DMS53 treated with DMSO at 0.1 percent for 48 hours (cell line): ENCODE measurements around the gene AMOTL2.

Experiments
- DNase-seq: peaks from one replicate; lab custom pipeline; 2025; ENCODE audit not compliant: unreplicated experiment; lab: John Stamatoyannopoulos, UW

The AMOTL2 gene

DNA sequence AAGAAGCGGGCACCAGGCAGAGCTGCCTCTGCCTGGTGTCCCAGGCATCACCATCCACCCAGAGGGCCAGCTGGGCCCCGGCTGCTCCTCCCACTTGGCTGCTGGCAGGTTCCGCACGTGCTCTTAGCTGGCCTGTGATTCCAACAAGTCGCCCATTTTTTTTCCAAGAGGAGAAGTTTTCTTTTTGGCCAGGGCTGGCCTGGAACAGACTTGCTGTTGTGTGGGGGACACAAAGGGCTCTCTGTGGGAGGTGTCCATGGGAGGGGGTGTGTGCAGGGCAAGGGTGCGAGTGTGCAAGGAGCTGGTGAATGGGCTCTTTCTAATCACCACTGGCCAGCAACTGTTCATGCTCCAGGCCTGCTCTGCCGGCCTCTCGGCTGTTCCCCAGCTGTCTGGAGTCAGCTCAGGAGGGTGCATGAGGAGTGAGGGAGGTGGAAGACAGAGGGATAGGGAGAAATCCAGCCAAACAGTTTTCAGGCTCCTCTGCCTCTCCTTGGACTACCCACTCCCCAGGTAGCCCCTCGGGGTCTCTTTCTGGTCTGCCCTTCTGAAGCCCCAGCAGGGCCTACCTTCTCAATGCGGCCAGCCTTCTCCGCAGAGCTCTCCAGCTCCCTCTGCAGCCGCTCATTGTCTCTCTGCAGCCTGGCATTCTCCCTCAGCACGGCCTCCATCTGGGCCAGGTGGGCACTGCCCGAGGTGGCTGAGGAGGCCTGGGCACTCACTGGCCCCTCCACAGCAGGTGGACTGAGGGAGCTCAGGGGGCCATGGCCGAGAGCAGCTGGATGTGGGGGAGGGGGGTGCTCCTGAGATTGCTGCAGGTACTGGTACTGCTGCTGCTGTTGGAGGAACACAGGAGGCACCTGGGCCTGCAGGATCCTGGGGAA, 7.1 kb downstream of the AMOTL2 start:
- DNase-seq, result no peak

DNA sequence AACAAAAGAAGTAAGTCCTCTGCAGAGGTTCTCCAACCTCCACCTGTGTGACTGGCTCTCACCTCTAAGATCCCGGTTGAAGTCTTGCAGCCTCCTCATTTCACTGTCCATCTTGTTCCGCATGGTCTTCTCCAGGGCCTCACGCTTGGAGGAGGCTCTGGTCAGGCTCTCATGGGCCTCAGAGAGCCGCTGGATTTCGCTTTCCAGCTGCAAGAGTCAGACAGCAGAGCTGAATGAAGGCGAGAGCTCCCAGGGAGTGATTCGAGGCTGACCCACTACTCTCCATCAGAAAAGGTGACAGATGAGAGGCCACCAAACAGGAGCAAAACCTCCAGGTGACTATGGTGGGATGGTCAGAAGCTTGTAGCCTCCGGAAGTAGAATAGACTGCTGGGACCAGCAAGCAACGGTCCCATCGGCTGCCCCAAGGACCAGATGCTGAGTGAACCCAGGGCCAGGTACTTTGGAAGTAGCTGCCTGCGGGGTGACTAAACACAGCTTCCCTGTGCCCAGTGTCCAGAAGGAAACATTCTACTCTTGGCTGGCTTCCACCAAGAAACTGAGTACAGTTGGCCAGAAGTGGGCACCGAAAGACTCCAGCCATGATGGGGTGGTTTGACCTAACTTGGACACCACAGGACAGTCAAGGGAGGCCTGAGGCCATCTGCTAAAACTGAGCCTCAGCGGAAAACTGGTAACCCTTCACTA, 7.9 kb downstream of the AMOTL2 start:
- no peak for DNase-seq

GRCh38 chr3:134365766-134366065, 8.5 kb downstream of the AMOTL2 start:
- DNase-seq, result no peak

GRCh38 chr3:134364936-134365765, 9.1 kb downstream of the AMOTL2 start:
- no peak for DNase-seq

DNA sequence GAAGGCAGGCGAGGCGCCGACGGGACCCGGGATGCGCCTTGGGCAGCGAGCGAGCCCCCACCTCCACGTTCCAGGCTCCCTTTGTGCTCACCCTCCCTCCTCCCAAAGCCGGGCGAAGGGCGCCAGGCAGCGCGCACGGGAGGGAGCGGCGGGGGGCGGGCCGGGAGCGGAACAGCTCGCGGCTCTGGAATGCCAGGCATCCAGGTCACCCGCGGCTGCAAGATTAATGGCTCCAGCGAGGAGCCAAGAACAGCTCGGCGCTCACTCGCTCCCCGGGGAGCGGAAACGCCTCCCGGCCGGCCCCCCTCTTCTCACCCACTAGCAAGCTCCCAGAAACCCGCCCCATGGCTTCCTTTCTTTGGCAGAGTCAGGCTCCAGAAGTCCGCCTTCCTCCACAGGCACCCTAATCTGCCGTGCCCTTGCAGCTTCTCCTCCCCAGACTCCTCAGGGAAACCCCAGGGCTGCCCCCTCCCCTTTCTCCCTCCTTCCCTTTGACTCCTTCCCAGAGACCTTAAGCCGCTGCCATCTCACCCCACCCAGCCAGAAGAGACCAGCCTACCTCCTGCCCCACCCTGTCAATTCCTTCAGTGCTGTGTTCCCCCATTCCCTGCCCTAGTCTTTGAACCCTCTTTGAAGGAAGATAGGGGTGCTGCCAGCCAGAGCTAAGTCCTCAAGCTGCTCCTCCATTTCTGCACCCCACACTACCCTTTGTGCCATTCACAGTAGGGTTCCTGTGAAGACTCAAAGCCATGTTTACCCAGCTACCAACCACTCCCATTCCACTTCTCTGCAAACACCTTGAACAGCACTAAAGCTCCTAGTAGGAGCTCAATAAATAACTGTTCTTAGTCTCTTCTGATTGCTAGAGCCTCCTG, 9.9 kb downstream of the AMOTL2 start:
- DNase-seq, result no peak

DNA sequence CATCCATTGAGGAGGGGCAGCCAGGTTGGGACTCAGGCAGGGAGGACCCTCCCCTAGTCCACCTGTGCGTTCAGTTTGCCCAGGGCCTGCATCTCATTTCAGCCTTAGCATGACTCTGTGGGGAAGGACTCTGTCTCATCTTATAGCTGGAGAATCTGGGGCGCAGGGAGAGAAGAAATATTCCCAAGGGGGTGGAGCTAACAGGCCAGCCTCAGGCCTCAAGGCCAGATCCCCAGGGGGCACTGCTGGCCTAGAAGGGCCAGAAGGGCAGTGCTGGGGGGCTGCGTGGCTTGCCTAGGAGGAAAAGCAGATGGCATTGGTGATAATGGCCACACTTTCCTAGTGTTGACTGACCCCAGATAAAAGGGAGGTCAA, 10.9 kb downstream of the AMOTL2 start:
- no peak for DNase-seq

DNA sequence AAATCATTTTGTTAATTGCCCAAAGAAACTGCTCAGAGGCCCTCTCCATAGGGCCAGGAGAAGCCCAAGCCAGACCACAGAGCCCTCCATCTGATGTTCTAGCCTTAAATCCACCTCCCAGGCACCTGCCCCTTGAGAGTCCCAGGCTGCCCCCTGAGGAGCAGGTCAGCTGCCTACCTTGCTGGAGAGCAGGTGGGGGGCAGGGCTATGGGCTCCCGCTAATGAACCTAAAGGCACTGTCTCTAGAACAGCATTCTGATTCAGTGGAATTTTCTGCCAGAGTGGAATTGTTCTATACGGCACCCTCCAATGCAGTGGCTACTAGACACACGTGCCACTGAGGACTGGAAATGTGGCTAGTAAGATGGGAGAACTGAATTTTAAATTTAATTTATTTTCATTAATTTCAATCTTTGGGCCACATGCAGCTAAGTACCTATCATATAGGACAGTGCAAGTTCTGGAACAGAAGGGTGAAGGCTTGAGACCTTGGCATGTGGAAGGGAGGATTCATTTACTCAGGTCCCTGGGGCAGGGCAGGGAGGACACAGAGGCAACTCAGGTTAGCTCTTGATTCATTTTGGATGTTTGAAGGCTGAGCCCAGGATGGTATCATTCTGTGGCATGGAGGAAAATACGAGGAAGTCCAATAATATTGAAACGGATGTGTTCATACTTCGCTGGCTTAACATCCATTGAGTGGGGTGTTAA, 11.4 kb downstream of the AMOTL2 start:
- DNase-seq, result no peak

GRCh38 chr3:134362221-134362620, 12.0 kb downstream of the AMOTL2 start:
- no peak for DNase-seq

GRCh38 chr3:134361162-134361835, 12.9 kb downstream of the AMOTL2 start:
- DNase-seq, result no peak

DNA sequence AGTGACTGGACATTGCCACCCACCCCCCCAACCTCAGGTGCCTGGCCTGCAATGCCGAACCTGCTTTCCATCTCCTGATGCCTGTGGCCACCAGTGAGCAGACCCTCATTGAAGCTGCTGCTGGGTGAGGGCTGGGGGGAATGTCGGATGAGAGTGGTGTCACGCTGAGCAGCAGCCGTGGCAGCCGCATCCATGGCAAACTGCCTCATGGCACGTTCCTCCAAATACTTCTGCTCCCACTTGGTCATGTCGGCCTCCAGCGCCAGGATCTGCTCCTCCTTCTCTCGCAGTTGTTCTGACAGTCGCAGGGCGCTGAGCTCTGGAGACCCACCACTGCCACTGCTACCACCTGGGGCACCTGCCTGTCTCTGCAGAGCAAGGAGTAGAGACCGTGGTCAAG, 14.2 kb downstream of the AMOTL2 start:
- DNase-seq, result no peak

DNA sequence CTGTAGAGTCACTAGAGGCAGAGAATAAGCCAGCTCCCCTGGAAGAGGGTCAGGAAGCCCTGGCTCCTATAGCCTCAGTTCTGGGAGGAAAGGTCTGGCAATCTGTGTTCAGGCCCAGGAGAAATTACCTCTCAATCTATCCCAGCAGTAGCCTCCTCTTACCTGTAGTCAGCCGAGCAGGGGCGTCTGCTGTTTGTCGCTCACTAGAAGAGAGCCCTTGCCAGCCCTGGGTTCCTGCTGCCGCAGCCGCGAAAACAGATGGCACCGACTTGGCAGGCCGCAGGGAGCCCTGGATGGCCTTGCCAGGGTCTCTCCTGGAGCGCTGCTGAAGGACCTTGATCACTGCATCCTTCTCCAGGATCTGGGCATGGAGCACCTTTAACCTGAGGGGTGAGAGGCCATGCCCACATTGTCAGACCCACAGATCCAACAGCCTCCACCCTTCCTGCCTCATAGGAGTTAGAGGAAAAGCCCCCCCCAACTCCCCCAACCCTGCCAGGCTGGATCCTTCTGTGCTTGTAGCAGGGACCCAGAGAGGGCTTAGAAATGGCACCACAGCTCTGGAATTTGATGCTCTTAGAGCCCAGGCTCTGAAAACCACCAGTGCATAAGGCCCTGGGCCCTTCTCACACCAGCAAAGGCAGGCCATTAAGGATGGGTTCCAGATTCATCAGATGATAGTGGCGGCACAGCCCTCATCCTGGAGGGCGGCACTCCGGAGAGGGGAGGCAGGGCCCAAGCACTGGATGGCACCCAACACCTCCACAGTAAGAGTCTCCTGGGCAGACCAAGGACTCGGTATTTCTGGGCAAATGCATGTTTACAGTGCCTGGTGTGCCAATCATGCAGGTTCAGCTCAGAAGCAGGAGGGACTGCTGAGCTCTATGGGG, 14.9 kb downstream of the AMOTL2 start:
- DNase-seq, result no peak

DNA sequence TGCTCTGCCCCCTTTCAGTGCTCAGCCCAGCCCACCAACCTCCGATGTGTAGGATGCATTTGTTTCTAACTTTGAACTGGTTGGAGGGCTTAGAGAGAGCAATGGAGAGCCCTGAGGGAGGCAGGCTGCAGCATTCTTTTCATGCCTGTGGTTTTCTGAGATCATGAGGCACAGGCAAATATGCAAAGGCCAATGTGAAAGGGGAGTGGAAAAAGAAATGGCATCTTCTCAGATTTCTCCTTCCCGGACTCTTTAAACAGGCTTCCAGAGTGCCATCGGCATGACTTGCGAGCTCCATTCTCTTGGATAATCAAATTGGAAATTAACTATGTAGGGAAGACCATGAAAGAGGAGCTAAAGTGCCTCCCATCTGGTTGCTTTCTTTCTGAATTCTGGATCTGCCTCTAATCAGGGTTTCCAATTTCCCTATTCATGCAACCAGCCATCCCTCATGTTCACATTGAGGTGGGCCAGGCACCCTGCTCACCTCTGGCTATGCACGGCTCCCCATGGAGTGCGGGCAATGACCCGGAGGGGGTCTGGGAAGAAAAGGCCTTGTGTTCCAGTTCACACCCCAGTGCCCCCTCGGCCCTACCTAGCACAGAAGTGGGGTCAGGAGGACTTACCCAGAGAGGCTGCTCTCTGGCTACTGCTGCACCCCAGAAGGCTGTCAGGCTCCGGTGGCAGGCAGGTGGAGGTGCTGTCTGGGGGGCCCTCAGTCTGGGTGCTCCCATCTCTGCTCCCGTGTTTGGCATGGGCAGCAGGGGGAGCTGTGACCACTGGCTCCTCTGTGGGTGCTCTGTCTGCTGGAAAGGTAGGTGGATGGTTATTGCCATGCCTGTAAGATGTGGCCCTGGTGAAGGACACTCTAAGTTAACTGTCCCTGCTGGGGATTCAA, 16.1 kb downstream of the AMOTL2 start:
- DNase-seq, result no peak

- DNase-seq, result no peak
These were observed 16.9 kb downstream of the AMOTL2 start for GRCh38 chr3:134357261-134357913.

DNA sequence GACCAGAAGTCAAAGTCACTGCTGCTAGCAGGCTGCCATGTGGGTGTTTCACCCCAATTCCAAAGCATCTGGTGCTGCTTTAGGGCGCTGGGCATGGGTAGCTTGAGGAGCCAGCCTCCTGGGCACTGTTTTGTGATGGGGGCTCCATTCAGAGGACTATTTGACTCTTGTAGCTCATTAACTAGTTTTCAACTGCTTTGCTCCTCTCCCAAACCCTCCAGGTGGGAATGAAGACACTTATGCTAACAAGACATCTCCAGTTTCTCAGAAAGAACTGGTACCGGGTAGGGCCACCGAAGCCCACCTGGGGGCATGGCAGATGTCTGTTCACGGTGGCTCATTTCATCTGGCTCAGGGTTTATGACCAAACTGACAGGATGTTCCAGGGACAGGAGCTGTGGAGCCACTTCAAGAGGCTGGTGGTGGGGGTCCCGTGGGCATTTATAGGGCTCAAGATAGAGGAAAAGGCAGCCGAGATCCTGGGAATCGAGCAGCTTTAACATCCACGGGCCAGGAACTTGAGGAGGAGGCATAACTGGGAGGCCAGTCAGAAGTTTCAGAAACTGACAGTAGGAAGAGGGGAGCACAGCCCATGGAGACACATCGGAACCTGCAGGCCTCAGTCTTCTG, 17.7 kb downstream of the AMOTL2 start:
- no peak for DNase-seq

- DNase-seq, result no peak
These were observed 18.8 kb downstream of the AMOTL2 start for GRCh38 chr3:134355416-134355815.

- no peak for DNase-seq
These were observed 19.5 kb downstream of the AMOTL2 start for GRCh38 chr3:134354612-134355251.
